Ishikawa (cell line): ENCODE measurements around the gene TPSG1.

ENCODE experiments used
- CEBPB ChIP-seq: IDR thresholded peaks from 2 replicates; pipeline ENCODE4 v1.6.1; 2012
- EGR1 ChIP-seq: IDR thresholded peaks from 2 replicates; pipeline ENCODE4 v1.6.1; 2012
- EP300 ChIP-seq: IDR thresholded peaks from 2 replicates; pipeline ENCODE4 v1.6.1; 2012; ENCODE audit warnings: borderline replicate concordance
- FOXM1 ChIP-seq: IDR thresholded peaks from 2 replicates; pipeline ENCODE4 v1.6.1; 2012; ENCODE audit warnings: low read depth, borderline replicate concordance
- MAX ChIP-seq: IDR thresholded peaks from 2 replicates; pipeline ENCODE4 v1.6.1; 2012
- NFIC ChIP-seq: IDR thresholded peaks from 2 replicates; pipeline ENCODE4 v1.6.1; 2012
- RAD21 ChIP-seq: IDR thresholded peaks from 2 replicates; pipeline ENCODE4 v1.6.1; 2012; ENCODE audit warnings: low read depth
- REST ChIP-seq: IDR thresholded peaks from 2 replicates; pipeline ENCODE4 v1.6.1; 2012; ENCODE audit warnings: low read depth, mild to moderate bottlenecking
- TAF1 ChIP-seq: IDR thresholded peaks from 2 replicates; pipeline ENCODE4 v1.6.1; 2012; ENCODE audit warnings: low read depth, mild to moderate bottlenecking
- TEAD4 ChIP-seq: IDR thresholded peaks from 2 replicates; pipeline ENCODE4 v1.6.1; 2012
- USF1 ChIP-seq: IDR thresholded peaks from 2 replicates; pipeline ENCODE4 v1.6.1; 2012
- YY1 ChIP-seq: IDR thresholded peaks from 2 replicates; pipeline ENCODE4 v1.6.1; 2012; ENCODE audit warnings: low read depth
- ZBTB7A ChIP-seq: IDR thresholded peaks from 2 replicates; pipeline ENCODE4 v1.6.1; 2012; ENCODE audit warnings: low read depth

GRCh38 chr16:1198194-1198593 is 26.9 kb downstream of the TPSG1 start:
- no peak for TF ChIP-seq RAD21
- TF ChIP-seq NFIC, result no peak
- no peak for TF ChIP-seq REST
- TF ChIP-seq CEBPB, result no peak
- TF ChIP-seq EP300, result no peak
- no peak for TF ChIP-seq TAF1
- no peak for TF ChIP-seq FOXM1
- TF ChIP-seq ZBTB7A, result no peak
- TF ChIP-seq TEAD4, result no peak
- no peak for TF ChIP-seq EGR1
- TF ChIP-seq YY1, result no peak
- no peak for TF ChIP-seq USF1
- TF ChIP-seq MAX, result no peak
